Choroid plexus epithelial cell (primary cell): ENCODE results near the gene FES.
"Not testable (repeated sequence)": the region's sequence is repeated elsewhere in the genome, so short reads cannot be mapped to it uniquely, and the experiment has no call there.

ENCODE experiments used
- DNase-seq: peaks from one replicate; pipeline ENCODE4 v3.0.0-alpha.2; 2010; ENCODE audit warnings: low read depth
- H3K4me3 ChIP-seq: 2 replicates; pipeline ENCODE4 v1.5.1; 2011; ENCODE audit warnings: low read depth, mild to moderate bottlenecking, control low read depth, low read length, moderate library complexity
- CTCF ChIP-seq: conservative IDR thresholded peaks from 2 replicates; pipeline ENCODE4 v1.5.1; 2011; ENCODE audit warnings: low read depth, mild to moderate bottlenecking, control low read depth, inconsistent platforms, low read length, moderate library complexity

FES gene

GRCh38 chr15:90905306-90906180, 21.2 kb downstream of the FES start:
- no peak overlapping the region for H3K4me3 ChIP-seq
- no peak for TF ChIP-seq CTCF
- DNase-seq: no peak

- no peak for TF ChIP-seq CTCF
- DNase-seq: no peak
- H3K4me3 ChIP-seq: no peak overlapping the region
Measured at GRCh38 chr15:90906181-90906849, 22.0 kb downstream of the FES start.

- H3K4me3 ChIP-seq: no peak overlapping the region
- DNase-seq: no peak
- no peak for TF ChIP-seq CTCF
Measured at GRCh38 chr15:90907051-90907660, 22.9 kb downstream of the FES start.

GRCh38 chr15:90907838-90908507, 23.7 kb downstream of the FES start:
- no peak for DNase-seq
- H3K4me3 ChIP-seq: no peak overlapping the region

GRCh38 chr15:90909449-90909848, 25.1 kb downstream of the FES start:
- not testable (repeated sequence) for DNase-seq, H3K4me3 ChIP-seq

More at GRCh38 chr15:90907838-90908507, 23.7 kb downstream of the FES start:
- no peak for TF ChIP-seq CTCF

- no peak for TF ChIP-seq CTCF
- no peak for DNase-seq
- no peak overlapping the region for H3K4me3 ChIP-seq
Measured at GRCh38 chr15:90909976-90910375, 25.7 kb downstream of the FES start.
